Activated CD8-positive, alpha-beta T cell treated with anti-CD3 and anti-CD28 coated beads for 36 hours (primary cell): Measurements from ENCODE around the gene DIAPH1. TPM values are rescaled to one million over a fixed set of nuclear protein-coding genes. Genes with fewer than 3 reads are reported as not detected.

Experiments
- ATAC-seq: fragments of 200-7000 bp; cut with Tn5 transposase; one replicate; pipeline ENCODE4 v1.10.0; 2021; ENCODE audit warnings: mild to moderate bottlenecking, moderate library complexity
- CTCF ChIA-PET: fragments of 350-600 bp; sonication (Branson Sonifier 250); formaldehyde crosslinking; loops from one replicate; lab custom pipeline; 2021; ENCODE audit warnings: antibody characterized with exemption; lab: Charles Lee
- POLR2A ChIA-PET: fragments of 350-600 bp; sonication (Branson Sonifier 250); formaldehyde crosslinking; loops from one replicate; lab custom pipeline; 2021; ENCODE audit warnings: antibody characterized with exemption; lab: Charles Lee
- DNase-seq: peaks from one replicate; pipeline ENCODE4 v3.0.0-alpha.2; 2020
- H3K27ac Mint-ChIP-seq: one replicate; pipeline ENCODE4 v1.8.0; 2021; ENCODE audit warnings: mild to moderate bottlenecking, mixed read lengths
- H3K27me3 Mint-ChIP-seq: one replicate; pipeline ENCODE4 v1.8.0; 2021; ENCODE audit warnings: mixed read lengths
- H3K36me3 Mint-ChIP-seq: one replicate; pipeline ENCODE4 v1.8.0; 2021; ENCODE audit warnings: low read depth, mixed read lengths
- H3K4me1 Mint-ChIP-seq: one replicate; pipeline ENCODE4 v1.8.0; 2021; ENCODE audit warnings: low read depth, mixed read lengths
- H3K4me3 Mint-ChIP-seq: one replicate; pipeline ENCODE4 v1.8.0; 2021; ENCODE audit warnings: mild to moderate bottlenecking, moderate library complexity, mixed read lengths
- H3K9me3 Mint-ChIP-seq: one replicate; pipeline ENCODE4 v1.8.0; 2021; ENCODE audit warnings: mixed read lengths
- CTCF ChIP-seq: fragments of 200-600 bp; IDR thresholded peaks from one replicate; pipeline ENCODE4 v1.8.0; 2022; ENCODE audit warnings: antibody characterized with exemption, mild to moderate bottlenecking
- intact Hi-C: fragments of 100-400 bp; cut with micrococcal nuclease; formaldehyde crosslinking; loops from one replicate; pipeline ENCODE4 v1.10.0; 2022
- total RNA-seq, 2 experiments: library from RNA; stranded (reverse); gene quantifications; one replicate each; pipeline ENCODE4 v1.2.3, GENCODE V29; 2021

The DIAPH1 gene
- total RNA-seq, 2 experiments from 2014 or later: 209 to 218 TPM

DNA sequence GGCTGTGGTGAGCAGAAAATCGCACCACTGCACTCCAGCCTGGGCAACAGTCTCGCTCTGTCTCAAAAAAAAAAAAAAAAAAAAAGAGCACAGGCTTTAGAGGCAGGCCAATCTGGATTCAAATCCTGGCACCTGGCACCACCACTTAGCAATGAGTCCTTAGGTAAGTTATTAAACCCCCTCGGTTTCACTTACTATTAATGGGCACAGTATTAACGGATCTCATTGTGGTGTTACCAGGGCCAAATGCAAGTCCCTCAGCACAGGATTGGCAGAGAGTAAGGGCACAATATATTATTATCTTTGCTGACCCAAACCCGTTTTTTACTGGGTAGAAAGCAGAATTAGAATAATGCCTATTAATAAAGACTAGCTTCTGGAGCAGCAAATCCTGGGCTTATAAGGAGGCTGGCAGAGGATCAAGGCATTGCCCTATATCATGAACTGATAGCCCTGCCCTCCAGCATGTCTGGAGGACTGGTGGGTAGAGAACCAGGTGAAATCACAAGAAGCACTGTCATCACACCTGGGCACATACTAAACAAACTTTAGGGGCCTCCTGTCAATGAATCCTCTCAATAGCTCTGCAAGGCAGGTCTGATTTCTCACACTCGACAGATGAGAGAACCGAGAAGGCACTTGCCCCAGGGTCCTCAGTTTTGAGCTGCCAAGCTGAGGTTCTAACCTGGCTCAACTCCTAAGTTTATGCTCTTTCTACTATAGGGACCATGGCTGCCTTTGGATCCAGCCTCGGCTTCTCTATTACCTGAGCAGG, 112.2 kb downstream of the DIAPH1 start:
- no peak overlapping the region for H3K27ac Mint-ChIP-seq
- ChIA-PET POLR2A (interaction anchor here (1.2 kb wide), 1 partner anchor 11 kb away, joined by 3 read pairs; no protein-coding TSS in a partner anchor), CTCF (interaction anchor here (1.1 to 9.4 kb wide), 6 partner anchors 14 to 94 kb away, joined by 3 to 122 read pairs (median 8); partner anchors contain the start of genes PCDHGA10, PCDHGA12 and PCDHGC3)
- ATAC-seq (no peak), DNase-seq (no peak)
- peaks cover 9% of the 10 kb centered on the region for H3K4me1 Mint-ChIP-seq
- no peaks in the 10 kb centered on the region for H3K27me3 Mint-ChIP-seq
- intact Hi-C loops: no loop called here
- no peaks in the 10 kb centered on the region for H3K36me3 Mint-ChIP-seq
- no peak for TF ChIP-seq CTCF
- no peak overlapping the region for H3K4me3 Mint-ChIP-seq
- no peaks in the 10 kb centered on the region for H3K9me3 Mint-ChIP-seq

DNA sequence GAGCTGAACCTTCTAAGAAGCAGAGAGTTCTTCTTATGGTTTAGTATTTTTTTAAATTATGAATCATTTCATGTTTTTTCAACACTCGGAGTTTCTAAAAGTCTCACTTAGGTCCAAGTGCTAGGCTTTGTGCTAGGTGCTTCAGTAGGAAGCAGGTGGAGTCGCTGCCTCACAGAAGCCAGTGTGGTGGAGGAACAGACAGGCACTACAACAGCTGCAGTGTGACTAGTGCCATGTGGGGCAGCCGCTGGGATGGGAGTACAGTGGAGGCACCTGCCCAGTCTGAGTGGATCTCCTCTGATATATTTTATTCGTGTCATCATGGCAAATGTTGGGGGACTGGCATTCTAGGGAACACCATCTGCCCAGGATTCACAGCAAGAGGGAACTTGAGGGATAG, 114.6 kb downstream of the DIAPH1 start:
- Mint-ChIP-seq H3K27ac (no peak overlapping the region), H3K9me3 (no peaks in the 10 kb centered on the region), H3K4me1 (peaks cover 4% of the 10 kb centered on the region), H3K4me3 (no peak overlapping the region), H3K27me3 (no peaks in the 10 kb centered on the region), H3K36me3 (no peaks in the 10 kb centered on the region)
- intact Hi-C loops: no loop called here
- ChIA-PET POLR2A (no interaction called here), CTCF (interaction anchor here (2.0 kb wide), 1 partner anchor 8 kb away, joined by 10 read pairs; no protein-coding TSS in a partner anchor)
- TF ChIP-seq CTCF: no peak
- no peak for ATAC-seq
- DNase-seq: no peak

GRCh38 chr5:141503681-141504080, 115.1 kb downstream of the DIAPH1 start:
- DNase-seq (no peak), ATAC-seq (no peak)
- Mint-ChIP-seq H3K9me3 (no peaks in the 10 kb centered on the region), H3K4me1 (no peaks in the 10 kb centered on the region), H3K4me3 (no peak overlapping the region), H3K27me3 (peaks cover 2% of the 10 kb centered on the region), H3K36me3 (no peaks in the 10 kb centered on the region), H3K27ac (no peak overlapping the region)
- intact Hi-C loops: no loop called here
- CTCF ChIA-PET: interaction anchor here (2.0 kb wide), 1 partner anchor 9 kb away, joined by 10 read pairs; no protein-coding TSS in a partner anchor
- TF ChIP-seq CTCF: no peak
- POLR2A ChIA-PET: no interaction called here

DNA sequence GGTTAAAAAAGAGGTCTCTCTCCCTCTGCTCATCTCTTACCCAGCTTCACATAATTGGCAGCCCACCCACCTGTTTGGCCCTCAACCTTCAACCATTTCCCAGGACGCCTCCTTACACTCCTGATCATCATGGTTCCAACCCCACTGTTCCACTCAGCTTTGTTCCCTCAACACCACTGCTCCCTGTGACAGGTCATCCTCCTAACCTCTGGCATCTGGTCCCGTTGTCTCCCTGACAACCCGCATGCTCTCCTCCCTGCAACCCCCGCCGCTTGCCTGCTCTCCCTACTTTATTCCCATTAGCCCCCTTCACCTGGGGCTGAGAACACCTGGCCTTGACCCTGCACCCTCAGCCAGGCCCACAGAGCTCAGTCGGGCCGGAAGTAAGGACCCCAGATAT, 117.0 kb downstream of the DIAPH1 start:
- no peak for DNase-seq
- Mint-ChIP-seq H3K4me1 (no peaks in the 10 kb centered on the region), H3K27me3 (peaks cover 10% of the 10 kb centered on the region), H3K9me3 (no peaks in the 10 kb centered on the region), H3K27ac (no peak overlapping the region), H3K36me3 (no peaks in the 10 kb centered on the region), H3K4me3 (no peak overlapping the region)
- ChIA-PET CTCF (interaction anchor here (1.1 to 2.6 kb wide), 2 partner anchors 10 to 132 kb away, joined by 4 to 12 read pairs; partner anchors contain the start of gene PCDHGB3), POLR2A (no interaction called here)
- intact Hi-C loops: no loop called here
- no peak for ATAC-seq
- TF ChIP-seq CTCF: no peak

- ChIA-PET CTCF (interaction anchor here (1.0 kb wide), 1 partner anchor 66 kb away, joined by 3 read pairs; the partner anchor contains the start of gene PCDHGA12), POLR2A (interaction anchor here (1.1 kb wide), 1 partner anchor 11 kb away, joined by 3 read pairs; no protein-coding TSS in a partner anchor)
- ATAC-seq (no peak), DNase-seq (no peak)
- intact Hi-C loops: no loop called here
- no peak overlapping the region for H3K27ac Mint-ChIP-seq
- peaks cover 8% of the 10 kb centered on the region for H3K4me1 Mint-ChIP-seq
- TF ChIP-seq CTCF: no peak
- no peaks in the 10 kb centered on the region for H3K36me3 Mint-ChIP-seq
- no peak overlapping the region for H3K4me3 Mint-ChIP-seq
- peaks cover 51% of the 10 kb centered on the region for H3K27me3 Mint-ChIP-seq
- H3K9me3 Mint-ChIP-seq: no peaks in the 10 kb centered on the region
Observed at GRCh38 chr5:141496038-141496437, 122.8 kb downstream of the DIAPH1 start.
